NOMO-1 treated with dmso at 0.1 percent for 144 hours (cell line): Measurements from ENCODE around the gene PRB3.

Experiments
- DNase-seq: peaks from one replicate; lab custom pipeline; 2025; ENCODE audit not compliant: unreplicated experiment; lab: John Stamatoyannopoulos, UW

PRB3 gene

DNA sequence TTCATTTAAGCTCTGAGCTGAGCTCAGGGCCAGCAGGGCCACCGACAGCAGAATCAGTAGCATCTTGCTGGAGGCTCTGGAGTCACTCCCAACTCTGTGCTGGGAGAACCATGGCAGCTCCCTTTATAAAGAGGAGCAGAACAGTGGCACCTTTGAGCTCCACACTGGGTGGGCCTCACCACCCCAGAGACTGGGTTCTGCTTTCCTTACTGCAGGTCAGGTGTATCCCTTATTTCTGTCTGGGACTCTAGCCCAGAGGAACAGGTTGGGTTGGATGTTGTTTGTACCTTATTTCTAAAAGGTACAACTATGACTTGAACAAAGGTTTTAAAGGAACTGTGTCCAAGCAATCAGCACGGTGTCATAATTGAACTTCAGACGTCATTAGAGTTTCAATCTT is at the start of gene PRB3:
Gene PRB3, minus strand, starts transcription at position 101 of the 400 bp plus-strand sequence. Its CDS starts 38 bp downstream, at position 63.
- no peak for DNase-seq

DNA sequence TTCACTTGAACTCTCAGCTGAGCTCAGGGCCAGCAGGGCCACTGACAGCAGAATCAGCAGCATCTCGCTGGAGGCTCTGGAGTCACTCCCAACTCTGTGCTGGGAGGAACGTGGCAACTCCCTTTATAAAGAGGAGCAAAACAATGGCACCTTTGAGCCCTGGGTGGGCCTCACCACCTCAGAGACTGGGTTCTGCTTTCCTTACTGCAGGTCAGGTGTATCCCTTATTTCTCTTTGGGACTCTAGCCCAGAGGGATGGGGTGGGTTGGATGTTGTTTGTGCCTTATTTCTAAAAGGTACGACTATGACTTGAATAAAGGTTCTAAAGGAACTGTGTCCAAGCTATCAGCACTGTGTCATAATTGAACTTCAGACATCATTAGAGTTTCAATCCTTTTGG is 40.8 kb upstream of the PRB3 start, which contains the start of gene PRB4:
Gene PRB4, minus strand, starts transcription at position 101 of the 400 bp plus-strand sequence. Its CDS starts 38 bp downstream, at position 63.
- no peak for DNase-seq

DNA sequence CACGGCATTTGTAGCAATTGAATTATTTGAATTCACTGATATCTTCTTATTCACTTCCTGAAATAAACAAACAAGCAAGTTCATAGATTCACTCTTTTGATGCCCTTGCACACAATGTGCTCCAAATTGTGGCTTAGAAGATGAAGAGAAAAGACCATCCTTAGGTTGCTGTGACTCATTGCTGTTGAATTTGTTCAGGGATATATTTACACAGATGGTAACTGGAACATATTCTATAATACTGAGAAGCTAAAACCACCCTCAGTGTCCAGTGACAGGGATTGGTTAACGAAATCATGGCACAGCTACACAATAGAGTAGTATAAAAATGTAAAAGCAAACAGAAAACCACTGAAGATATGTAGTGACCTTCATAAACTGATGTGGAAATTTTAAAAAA is 37.6 kb upstream of the PRB3 start:
- no peak for DNase-seq

DNA sequence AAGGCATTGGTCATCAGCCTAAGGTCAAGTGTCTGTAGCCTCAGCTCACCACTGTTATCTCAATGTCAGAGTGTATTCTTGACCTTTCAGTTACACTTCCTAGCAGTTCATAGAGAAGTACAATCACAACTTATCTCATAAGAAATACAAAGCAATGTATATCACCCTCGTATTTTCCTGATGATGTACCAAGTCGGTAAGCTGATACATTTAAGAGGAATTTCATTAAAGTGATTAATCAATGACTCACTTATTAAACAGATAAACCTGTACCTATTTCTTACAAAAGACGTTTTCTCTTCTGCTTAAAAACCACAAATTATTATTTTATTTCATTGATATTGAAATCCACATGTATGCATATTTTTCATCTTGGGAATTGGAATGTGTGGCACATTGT is 3.9 kb upstream of the PRB3 start:
- no peak for DNase-seq

DNA sequence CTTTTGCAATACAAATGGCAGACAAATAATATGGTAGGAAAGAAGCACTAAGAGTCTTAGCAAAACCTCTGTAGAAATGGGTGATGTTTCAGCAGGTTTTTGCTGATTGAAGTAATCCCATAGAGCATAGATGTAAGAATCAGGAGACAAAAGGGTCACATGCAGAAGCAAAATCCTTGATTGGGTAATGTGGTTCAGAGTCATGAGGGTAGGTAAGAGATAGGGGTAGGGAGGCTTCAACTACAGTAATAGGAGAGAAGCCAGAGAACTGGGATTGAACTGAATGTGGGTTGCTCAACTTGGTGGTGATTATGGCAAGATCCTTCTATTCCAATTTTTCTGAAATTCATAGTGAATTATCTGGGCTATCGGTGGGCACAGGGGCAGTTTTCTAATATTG is 5.0 kb downstream of the PRB3 start:
- no peak for DNase-seq

DNA sequence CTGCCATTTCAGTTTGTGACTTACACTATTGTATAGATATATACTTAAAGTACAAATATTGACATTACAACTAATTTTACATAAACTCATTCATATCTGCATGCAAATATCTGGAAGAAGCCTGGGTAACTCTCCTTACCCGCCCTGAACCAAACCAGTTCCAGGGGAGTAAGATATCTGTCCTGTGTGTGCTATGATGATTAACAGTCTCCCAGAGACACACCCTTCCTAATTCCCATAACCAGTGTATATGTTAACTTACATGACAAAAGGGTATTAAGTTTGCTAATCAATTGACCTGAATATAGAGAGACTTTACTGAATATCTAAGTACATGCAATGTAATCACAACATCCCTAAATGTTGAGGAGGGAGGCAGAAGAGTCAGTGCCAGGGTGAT is 23.0 kb downstream of the PRB3 start:
- no peak for DNase-seq

DNA sequence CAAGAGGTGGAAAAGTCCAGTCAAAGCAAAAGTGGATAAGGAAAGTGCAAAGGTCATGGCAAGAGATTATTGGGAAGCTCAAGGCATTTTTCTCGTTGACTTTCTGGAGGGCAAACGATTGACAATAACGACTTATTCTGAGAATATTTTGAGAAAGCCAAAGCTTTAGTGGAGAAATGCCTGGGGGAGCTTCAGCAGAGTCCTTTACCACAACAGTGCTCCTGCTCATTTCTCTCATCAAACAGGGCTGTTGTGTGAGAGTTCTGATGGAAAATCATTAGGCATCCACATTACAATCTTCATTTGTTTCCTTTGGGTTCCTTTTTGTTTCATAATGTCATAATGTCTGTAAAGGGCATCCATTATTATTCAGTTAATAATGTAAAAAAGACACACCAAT is 26.9 kb downstream of the PRB3 start:
- DNase-seq: no peak

DNA sequence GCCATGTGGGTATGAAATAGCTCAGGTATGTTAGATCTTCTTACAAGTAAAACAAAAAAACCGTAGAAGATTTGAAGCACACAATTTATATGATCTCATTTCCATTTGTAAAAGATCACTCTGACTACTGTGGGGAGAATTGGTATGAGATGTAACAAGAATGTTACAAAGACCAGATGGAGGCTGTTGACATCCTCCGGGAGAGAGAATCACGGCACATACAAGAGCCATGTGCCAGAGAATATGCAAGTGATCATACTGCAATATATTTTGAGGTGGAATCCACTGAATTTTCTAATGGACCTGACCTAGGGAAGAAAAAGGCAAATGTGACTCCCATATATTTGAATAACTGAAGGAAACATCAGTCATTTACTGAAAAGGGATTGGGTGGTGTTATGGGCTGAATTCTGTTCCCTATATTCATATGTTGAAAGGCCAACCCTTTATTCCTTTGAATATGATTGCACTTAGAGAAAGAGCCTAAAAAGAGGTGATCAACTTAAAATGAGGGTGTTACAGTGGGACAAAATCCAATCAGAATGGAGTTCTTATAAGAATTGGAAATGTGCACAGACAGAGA is 29.1 kb downstream of the PRB3 start:
- no peak for DNase-seq

DNA sequence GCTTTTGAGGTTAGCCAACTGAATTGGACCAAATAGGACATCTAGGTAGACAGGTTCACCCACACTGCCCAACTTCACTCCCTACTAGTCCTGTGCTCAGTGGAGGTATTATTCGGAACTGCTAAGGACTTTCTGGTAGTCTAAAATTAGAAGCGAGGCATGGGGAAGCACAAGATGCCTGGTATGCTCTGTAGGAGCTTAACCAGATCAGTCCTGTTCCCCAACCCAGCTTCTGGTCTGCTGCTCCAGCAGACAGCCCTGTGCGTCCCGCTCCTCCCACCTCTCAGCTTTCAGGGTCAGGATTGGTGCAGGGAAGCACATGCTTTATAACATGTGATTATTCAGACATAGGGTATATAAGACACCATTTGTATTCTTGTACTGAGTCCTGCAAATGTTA is 31.2 kb downstream of the PRB3 start:
- no peak for DNase-seq

DNA sequence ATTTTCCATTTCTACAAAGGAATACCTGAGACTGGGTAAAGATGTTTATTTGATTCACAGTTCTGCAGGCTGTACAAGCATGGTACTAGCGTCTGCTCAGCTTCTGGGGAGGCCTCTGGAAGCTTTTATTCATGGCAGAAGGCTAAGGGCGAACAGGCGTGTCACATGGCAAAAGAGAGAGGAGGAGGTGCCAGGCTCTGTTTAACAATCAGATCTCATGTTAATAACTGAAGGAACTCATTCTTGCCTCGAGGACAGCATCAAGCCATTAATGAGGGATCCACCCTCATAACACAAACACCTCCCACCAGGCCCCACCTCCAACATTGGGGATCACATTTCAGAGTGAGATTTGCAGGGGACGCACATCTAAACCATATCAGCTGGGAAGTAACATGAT is 36.0 kb downstream of the PRB3 start:
- no peak for DNase-seq

DNA sequence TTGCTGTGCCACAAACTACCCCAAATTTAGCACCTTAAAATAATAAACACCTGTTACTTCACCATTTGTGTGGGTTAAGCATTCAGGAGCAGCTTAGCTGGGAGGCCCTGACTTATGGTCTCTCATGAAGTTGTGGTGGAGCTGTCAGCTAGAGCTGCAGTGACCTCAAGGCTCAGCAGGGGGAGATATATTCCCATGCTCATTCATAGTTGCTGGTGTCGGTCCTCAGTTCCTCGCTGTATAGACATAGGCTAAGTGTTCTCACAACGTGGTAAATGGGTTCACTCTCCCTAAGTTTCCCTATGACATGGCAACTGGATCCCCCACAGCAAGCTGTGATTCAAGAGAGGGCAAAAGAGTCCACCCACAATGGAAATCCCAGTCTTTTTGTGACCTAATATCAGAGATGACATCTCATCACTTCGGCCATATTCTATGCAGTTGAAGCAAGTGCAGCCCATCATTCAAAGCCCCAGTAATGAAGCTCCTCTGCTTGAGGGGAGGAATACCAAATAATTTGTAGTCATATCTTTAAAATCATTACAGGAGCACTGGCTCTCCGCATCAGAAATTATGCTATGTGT is 41.1 kb downstream of the PRB3 start:
- peak; percentile 9 for DNase-seq

DNA sequence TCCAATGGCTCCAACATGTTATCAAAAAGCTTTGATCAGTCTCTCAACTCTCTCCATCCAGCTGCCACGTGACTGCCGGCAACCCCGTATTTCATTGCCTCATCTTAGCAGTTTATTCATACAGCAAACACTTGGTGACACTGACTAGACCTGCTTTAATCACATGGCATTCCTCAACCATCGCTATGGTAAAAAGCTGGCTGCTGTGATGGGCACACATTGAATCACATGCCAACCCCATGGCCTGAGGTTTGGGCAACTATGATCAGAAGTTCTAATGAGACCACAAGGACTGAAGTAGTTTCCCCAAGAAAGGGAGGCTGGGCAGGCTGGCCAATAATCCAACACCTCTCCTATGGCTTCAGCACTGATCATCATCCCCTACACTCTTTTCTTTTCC is 42.1 kb downstream of the PRB3 start:
- no peak for DNase-seq
